ENCODE data around the gene E2F4.
A peak's percentile ranks its signal among the peaks of the same experiment; 100 is the strongest.

E2F4 gene

DNA sequence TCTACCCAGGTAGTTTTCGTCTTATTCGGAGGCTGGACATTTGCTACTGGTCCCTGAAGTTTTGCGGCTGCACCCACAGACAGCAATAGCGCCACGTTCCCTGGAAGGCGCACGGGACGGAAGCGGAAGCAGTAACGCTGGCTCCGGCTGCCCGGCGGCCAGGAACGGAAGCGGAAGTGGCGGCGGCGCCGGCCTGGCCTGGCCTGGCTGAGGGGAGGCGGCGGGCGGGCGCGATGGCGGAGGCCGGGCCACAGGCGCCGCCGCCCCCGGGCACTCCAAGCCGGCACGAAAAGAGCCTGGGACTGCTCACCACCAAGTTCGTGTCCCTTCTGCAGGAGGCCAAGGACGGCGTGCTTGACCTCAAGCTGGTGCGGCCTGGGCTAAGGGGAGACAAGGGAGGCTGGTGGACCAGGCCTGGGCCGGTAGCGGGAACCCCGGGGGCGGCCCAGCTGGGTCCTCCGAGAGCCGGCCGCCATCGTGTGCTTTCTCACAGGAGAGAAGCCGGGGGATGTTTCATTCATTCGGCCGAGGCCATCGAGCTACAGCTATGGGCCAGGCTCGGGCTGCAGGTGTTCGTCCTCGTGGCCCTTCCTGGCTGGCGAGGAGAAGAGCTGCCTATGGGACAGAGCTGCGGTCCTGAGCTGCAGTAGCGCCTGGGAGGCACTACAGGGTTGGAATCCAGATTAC is at the start of gene E2F4:
TSS of gene E2F4 (plus strand) at position 161 of the 687 bp plus-strand sequence. CDS start at position 234, 73 bp downstream.
- no peaks in the 10 kb centered on the region for H4K20me1 ChIP-seq (ENCODE audit: insufficient read depth, low read length)
- H3K27me3 ChIP-seq (replicated peaks; ENCODE audit: insufficient read depth, low read length), result no peaks in the 10 kb centered on the region; the same call in 1 of the 2 replicates
- peaks cover 16% of the 10 kb centered on the region; the same call in 1 of the 2 replicates for H3K36me3 ChIP-seq (replicated peaks; ENCODE audit: insufficient read depth, low read length)
- peak; percentile 94 for DNase-seq
- peaks cover 43% of the 10 kb centered on the region for H3K79me2 ChIP-seq (ENCODE audit: low read length)
- peak within 1 kb of the TSS; percentile 97 for H3K4me2 ChIP-seq (ENCODE audit: low read depth, low read length)
- peak within 1 kb of the TSS; percentile 94 for H3K9ac ChIP-seq (ENCODE audit: low read length)
- no peaks in the 10 kb centered on the region for H3K9me2 ChIP-seq (replicated peaks; ENCODE audit: insufficient read depth, low read length)
- peak within 1 kb of the TSS; percentile 99 for H3K4me3 ChIP-seq (ENCODE audit: low read length)
- H2AFZ ChIP-seq (ENCODE audit: low read length), result peak within 1 kb of the TSS; percentile 54
- TF ChIP-seq EZH2phosphoT487 (IDR thresholded peaks at IDR 0.05; ENCODE audit: low read length) (no peak), EZH2 (optimal IDR thresholded peaks at IDR 0.05; ENCODE audit: low read depth, low read length) (no peak)
- TF ChIP-seq, protein P1, sequence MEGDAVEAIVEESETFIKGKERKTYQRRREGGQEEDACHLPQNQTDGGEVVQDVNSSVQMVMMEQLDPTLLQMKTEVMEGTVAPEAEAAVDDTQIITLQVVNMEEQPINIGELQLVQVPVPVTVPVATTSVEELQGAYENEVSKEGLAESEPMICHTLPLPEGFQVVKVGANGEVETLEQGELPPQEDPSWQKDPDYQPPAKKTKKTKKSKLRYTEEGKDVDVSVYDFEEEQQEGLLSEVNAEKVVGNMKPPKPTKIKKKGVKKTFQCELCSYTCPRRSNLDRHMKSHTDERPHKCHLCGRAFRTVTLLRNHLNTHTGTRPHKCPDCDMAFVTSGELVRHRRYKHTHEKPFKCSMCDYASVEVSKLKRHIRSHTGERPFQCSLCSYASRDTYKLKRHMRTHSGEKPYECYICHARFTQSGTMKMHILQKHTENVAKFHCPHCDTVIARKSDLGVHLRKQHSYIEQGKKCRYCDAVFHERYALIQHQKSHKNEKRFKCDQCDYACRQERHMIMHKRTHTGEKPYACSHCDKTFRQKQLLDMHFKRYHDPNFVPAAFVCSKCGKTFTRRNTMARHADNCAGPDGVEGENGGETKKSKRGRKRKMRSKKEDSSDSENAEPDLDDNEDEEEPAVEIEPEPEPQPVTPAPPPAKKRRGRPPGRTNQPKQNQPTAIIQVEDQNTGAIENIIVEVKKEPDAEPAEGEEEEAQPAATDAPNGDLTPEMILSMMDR (IDR thresholded peaks at IDR 0.05; ENCODE audit: low read length), result no peak
- no peaks in the 10 kb centered on the region for H3F3A ChIP-seq (ENCODE audit: insufficient read depth, low read length)
- H3K27ac ChIP-seq (ENCODE audit: low read length), result peak within 1 kb of the TSS; percentile 23; the same call in 1 of the 2 replicates
- no peaks in the 10 kb centered on the region for H3K9me3 ChIP-seq (replicated peaks; ENCODE audit: insufficient read depth, low read length)
- H3K4me1 ChIP-seq (ENCODE audit: low read length), result peaks cover 9% of the 10 kb centered on the region; the same call in 1 of the 2 replicates

GRCh38 chr16:67142342-67142741 is 49.6 kb upstream of the E2F4 start:
- Histone ChIP-seq H3K36me3 (replicated peaks; ENCODE audit: insufficient read depth, low read length) (0 out of 2 replicates have a peak, but pooled peaks cover 4% of the 10 kb centered on the region), H3K9me2 (replicated peaks; ENCODE audit: insufficient read depth, low read length) (no peaks in the 10 kb centered on the region), H3K4me1 (ENCODE audit: low read length) (no peaks in the 10 kb centered on the region), H2AFZ (ENCODE audit: low read length) (no peak overlapping the region), H3K9me3 (replicated peaks; ENCODE audit: insufficient read depth, low read length) (no peaks in the 10 kb centered on the region), H3K27me3 (replicated peaks; ENCODE audit: insufficient read depth, low read length) (no peaks in the 10 kb centered on the region), H3K9ac (ENCODE audit: low read length) (no peak overlapping the region), H3K4me3 (ENCODE audit: low read length) (no peak overlapping the region), H3K79me2 (ENCODE audit: low read length) (no peaks in the 10 kb centered on the region), H3K4me2 (ENCODE audit: low read depth, low read length) (no peak overlapping the region), H3K27ac (ENCODE audit: low read length) (no peak overlapping the region), H3F3A (ENCODE audit: insufficient read depth, low read length) (no peaks in the 10 kb centered on the region), H4K20me1 (ENCODE audit: insufficient read depth, low read length) (no peaks in the 10 kb centered on the region)
- TF ChIP-seq EZH2phosphoT487 (IDR thresholded peaks at IDR 0.05; ENCODE audit: low read length), result no peak
- TF ChIP-seq, protein P1 (IDR thresholded peaks at IDR 0.05; ENCODE audit: low read length), result no peak
- no peak for TF ChIP-seq EZH2 (optimal IDR thresholded peaks at IDR 0.05; ENCODE audit: low read depth, low read length)
- DNase-seq, result no peak

GRCh38 chr16:67144943-67145342 is 47.0 kb upstream of the E2F4 start:
- Histone ChIP-seq H3K27ac (ENCODE audit: low read length) (no peak overlapping the region), H3F3A (ENCODE audit: insufficient read depth, low read length) (peaks cover 4% of the 10 kb centered on the region; the same call in 1 of the 2 replicates), H3K79me2 (ENCODE audit: low read length) (no peaks in the 10 kb centered on the region), H3K9me3 (replicated peaks; ENCODE audit: insufficient read depth, low read length) (no peaks in the 10 kb centered on the region), H3K4me1 (ENCODE audit: low read length) (no peaks in the 10 kb centered on the region), H4K20me1 (ENCODE audit: insufficient read depth, low read length) (no peaks in the 10 kb centered on the region), H3K9me2 (replicated peaks; ENCODE audit: insufficient read depth, low read length) (no peaks in the 10 kb centered on the region), H2AFZ (ENCODE audit: low read length) (no peak overlapping the region), H3K27me3 (replicated peaks; ENCODE audit: insufficient read depth, low read length) (no peaks in the 10 kb centered on the region), H3K4me2 (ENCODE audit: low read depth, low read length) (no peak overlapping the region), H3K36me3 (replicated peaks; ENCODE audit: insufficient read depth, low read length) (0 out of 2 replicates have a peak, but pooled peaks cover 4% of the 10 kb centered on the region), H3K4me3 (ENCODE audit: low read length) (no peak overlapping the region), H3K9ac (ENCODE audit: low read length) (no peak overlapping the region)
- DNase-seq, result no peak
- TF ChIP-seq EZH2 (optimal IDR thresholded peaks at IDR 0.05; ENCODE audit: low read depth, low read length) (no peak), EZH2phosphoT487 (IDR thresholded peaks at IDR 0.05; ENCODE audit: low read length) (no peak)
- TF ChIP-seq, protein P1 (IDR thresholded peaks at IDR 0.05; ENCODE audit: low read length), result no peak

All from MM.1S (cell line).